Muscle layer of duodenum (tissue), 2 donors: Measurements from ENCODE around the gene AQP12A.
"Not testable (repeated sequence)": the region's sequence is repeated elsewhere in the genome, so short reads cannot be mapped to it uniquely, and the experiment has no call there.

Experiments used
- H3K27ac ChIP-seq: one replicate; pipeline ENCODE4 v1.7.0; 2013; ENCODE audit warnings: mild to moderate bottlenecking, low read length
- H3K27me3 ChIP-seq: one replicate; pipeline ENCODE4 v1.7.0; 2013; ENCODE audit warnings: low read depth, mild to moderate bottlenecking, control low read depth, low read length
- H3K36me3 ChIP-seq, 2 donors: one replicate each; pipeline ENCODE4 v1.7.0; 2013; ENCODE audit warnings: low read length in 2 of 2, control low read depth in 1 of 2, mild to moderate bottlenecking in 1 of 2; ENCODE audit not compliant: insufficient read depth in 2 of 2, control insufficient read depth in 1 of 2
- H3K4me1 ChIP-seq, 2 donors: one replicate each; pipeline ENCODE4 v1.7.0; 2013; ENCODE audit warnings: low read length in 2 of 2, mild to moderate bottlenecking in 2 of 2, control low read depth in 1 of 2, moderate library complexity in 1 of 2; ENCODE audit not compliant: insufficient read depth in 2 of 2, control insufficient read depth in 1 of 2
- H3K4me3 ChIP-seq, 2 donors: one replicate each; pipeline ENCODE4 v1.7.0; 2013; ENCODE audit warnings: low read length in 2 of 2, low read depth in 1 of 2, mild to moderate bottlenecking in 1 of 2
- H3K9me3 ChIP-seq, 2 donors: one replicate each; pipeline ENCODE4 v1.7.0; 2013; ENCODE audit warnings: low read length in 2 of 2, control low read depth in 1 of 2, mild to moderate bottlenecking in 1 of 2; ENCODE audit not compliant: control insufficient read depth in 1 of 2
- donor health status: healthy.

The AQP12A gene

GRCh38 chr2:240646900-240647502 lies 44.7 kb upstream of the AQP12A start:
- Histone ChIP-seq H3K27ac (no peak overlapping the region), H3K27me3 (peaks cover 4% of the 10 kb centered on the region), H3K4me1 (no peaks in the 10 kb centered on the region), H3K9me3 (no peaks in the 10 kb centered on the region), H3K36me3 (no peaks in the 10 kb centered on the region), H3K4me3 (no peak overlapping the region)

GRCh38 chr2:240647503-240648154 lies 44.0 kb upstream of the AQP12A start:
- H3K9me3 ChIP-seq = no peaks in the 10 kb centered on the region
- no peak overlapping the region for H3K27ac ChIP-seq
- no peak overlapping the region for H3K4me3 ChIP-seq
- H3K36me3 ChIP-seq = no peaks in the 10 kb centered on the region
- peaks cover 4% of the 10 kb centered on the region for H3K27me3 ChIP-seq
- H3K4me1 ChIP-seq = no peaks in the 10 kb centered on the region

- Histone ChIP-seq H3K27ac (no peak overlapping the region), H3K27me3 (peaks cover 4% of the 10 kb centered on the region), H3K36me3 (no peaks in the 10 kb centered on the region), H3K9me3 (no peaks in the 10 kb centered on the region), H3K4me3 (no peak overlapping the region), H3K4me1 (no peaks in the 10 kb centered on the region)
Observed at GRCh38 chr2:240648155-240648649, 43.5 kb upstream of the AQP12A start.

- Histone ChIP-seq H3K4me1 (no peaks in the 10 kb centered on the region), H3K27me3 (peaks cover 4% of the 10 kb centered on the region), H3K4me3 (no peak overlapping the region)
Observed at GRCh38 chr2:240648650-240649275, 42.9 kb upstream of the AQP12A start.

GRCh38 chr2:240649331-240649730 lies 42.3 kb upstream of the AQP12A start:
- Histone ChIP-seq H3K27ac (no peak overlapping the region), H3K9me3 (no peaks in the 10 kb centered on the region), H3K27me3 (no peaks in the 10 kb centered on the region), H3K4me1 (no peaks in the 10 kb centered on the region), H3K4me3 (no peak overlapping the region), H3K36me3 (no peaks in the 10 kb centered on the region)

More at GRCh38 chr2:240648650-240649275, 42.9 kb upstream of the AQP12A start:
- Histone ChIP-seq H3K27ac (no peak overlapping the region), H3K36me3 (no peaks in the 10 kb centered on the region), H3K9me3 (no peaks in the 10 kb centered on the region)

- Histone ChIP-seq H3K27me3 (no peaks in the 10 kb centered on the region), H3K36me3 (no peaks in the 10 kb centered on the region), H3K27ac (no peak overlapping the region), H3K9me3 (no peaks in the 10 kb centered on the region), H3K4me3 (no peak overlapping the region), H3K4me1 (no peaks in the 10 kb centered on the region)
Observed at GRCh38 chr2:240650254-240650965, 41.3 kb upstream of the AQP12A start.

- no peaks in the 10 kb centered on the region for H3K36me3 ChIP-seq
- no peak overlapping the region for H3K4me3 ChIP-seq
- no peaks in the 10 kb centered on the region for H3K4me1 ChIP-seq
- H3K9me3 ChIP-seq = no peaks in the 10 kb centered on the region
- H3K27me3 ChIP-seq = no peaks in the 10 kb centered on the region
- no peak overlapping the region for H3K27ac ChIP-seq
Observed at GRCh38 chr2:240651185-240651584, 40.5 kb upstream of the AQP12A start.

GRCh38 chr2:240655931-240656886 lies 35.5 kb upstream of the AQP12A start:
- no peaks in the 10 kb centered on the region for H3K27me3 ChIP-seq
- peaks cover 0 to 1% of the 10 kb centered on the region in 2 donors for H3K9me3 ChIP-seq

GRCh38 chr2:240659883-240660282 lies 31.8 kb upstream of the AQP12A start:
- H3K4me3 ChIP-seq, H3K27ac ChIP-seq, H3K27me3 ChIP-seq, H3K36me3 ChIP-seq, H3K4me1 ChIP-seq, H3K9me3 ChIP-seq: not testable (repeated sequence)

More at GRCh38 chr2:240655931-240656886, 35.5 kb upstream of the AQP12A start:
- H3K27ac ChIP-seq = no peak overlapping the region
- no peaks in the 10 kb centered on the region for H3K4me1 ChIP-seq
- no peak overlapping the region for H3K4me3 ChIP-seq
- H3K36me3 ChIP-seq = no peaks in the 10 kb centered on the region

GRCh38 chr2:240662681-240663080 lies 29.0 kb upstream of the AQP12A start:
- peaks cover 4 to 12% of the 10 kb centered on the region in 2 donors for H3K9me3 ChIP-seq
- no peaks in the 10 kb centered on the region for H3K27me3 ChIP-seq
- H3K27ac ChIP-seq = no peak overlapping the region
- H3K4me3 ChIP-seq = no peak overlapping the region
- no peaks in the 10 kb centered on the region for H3K4me1 ChIP-seq
- no peaks in the 10 kb centered on the region for H3K36me3 ChIP-seq
